Progenitor cell of endocrine pancreas (in vitro differentiated cells): ENCODE results near the gene LGMN. TPM values are rescaled to one million over a fixed set of nuclear protein-coding genes. Genes with fewer than 3 reads are reported as not detected.
A peak's percentile ranks its signal among the peaks of the same experiment; 100 is the strongest.

ENCODE experiments used
- DNase-seq: peaks from one replicate; pipeline ENCODE4 v3.0.0; 2021; ENCODE audit warnings: low spot score; ENCODE audit not compliant: unreplicated experiment
- H3K27ac Mint-ChIP-seq: 2 replicates; pipeline ENCODE4 v1.8.0; 2021; ENCODE audit warnings: mild to moderate bottlenecking, moderate library complexity, mixed read lengths
- H3K27me3 Mint-ChIP-seq: 2 replicates; pipeline ENCODE4 v1.8.0; 2021; ENCODE audit warnings: mixed read lengths
- H3K36me3 Mint-ChIP-seq: 2 replicates; pipeline ENCODE4 v1.8.0; 2022; ENCODE audit warnings: mixed read lengths; ENCODE audit not compliant: insufficient read depth
- H3K4me1 Mint-ChIP-seq: 2 replicates; pipeline ENCODE4 v1.8.0; 2021; ENCODE audit warnings: low read depth, mixed read lengths
- H3K4me3 Mint-ChIP-seq: 2 replicates; pipeline ENCODE4 v1.8.0; 2021; ENCODE audit warnings: low read depth, mild to moderate bottlenecking, moderate library complexity, mixed read lengths
- H3K9me3 Mint-ChIP-seq: 2 replicates; pipeline ENCODE4 v1.8.0; 2021; ENCODE audit warnings: low read depth, mixed read lengths
- total RNA-seq: library from RNA; stranded (reverse); gene quantifications from 2 replicates; pipeline ENCODE4 v1.2.1, GENCODE V29; 2021
- TF ChIP-seq, protein P1 (sequence below): fragments of 200-600 bp; sonication (generic); IDR thresholded peaks from one replicate; pipeline ENCODE4 v1.5.0; 2021; ENCODE audit warnings: antibody characterized with exemption, mild to moderate bottlenecking; ENCODE audit not compliant: unreplicated experiment

The LGMN gene
- total RNA-seq, 1 donor from 2014 or later: 63.3 TPM

DNA sequence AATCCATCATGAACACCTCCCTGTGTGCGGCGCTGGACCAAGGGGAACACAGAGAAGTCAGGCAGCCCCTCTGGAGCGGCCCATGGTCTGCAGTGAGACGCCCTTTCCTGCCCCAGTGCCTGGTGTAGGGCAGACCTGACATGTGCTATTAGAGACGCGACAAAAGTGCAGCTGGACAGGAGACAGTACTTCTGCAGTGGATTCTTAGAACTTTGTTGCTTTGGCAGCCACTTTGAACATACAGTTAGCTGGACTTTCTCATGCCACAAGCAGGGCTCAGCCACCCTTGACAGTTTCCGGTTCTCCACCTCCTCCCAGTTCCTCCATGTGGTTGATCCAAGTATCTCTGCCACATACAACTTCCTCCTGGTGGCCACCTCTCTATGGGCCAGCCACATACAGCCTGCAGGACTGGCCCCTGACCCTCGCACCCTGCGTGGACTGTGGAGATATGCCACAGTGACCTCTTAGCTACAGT, 45.9 kb downstream of the LGMN start:
- Mint-ChIP-seq H3K4me1 (no peaks in the 10 kb centered on the region), H3K36me3 (peaks cover 19% of the 10 kb centered on the region), H3K9me3 (no peaks in the 10 kb centered on the region), H3K4me3 (no peak overlapping the region), H3K27me3 (peaks cover 9% of the 10 kb centered on the region), H3K27ac (peak overlapping the region; percentile 46)
- no peak for DNase-seq
- TF ChIP-seq, protein P1, sequence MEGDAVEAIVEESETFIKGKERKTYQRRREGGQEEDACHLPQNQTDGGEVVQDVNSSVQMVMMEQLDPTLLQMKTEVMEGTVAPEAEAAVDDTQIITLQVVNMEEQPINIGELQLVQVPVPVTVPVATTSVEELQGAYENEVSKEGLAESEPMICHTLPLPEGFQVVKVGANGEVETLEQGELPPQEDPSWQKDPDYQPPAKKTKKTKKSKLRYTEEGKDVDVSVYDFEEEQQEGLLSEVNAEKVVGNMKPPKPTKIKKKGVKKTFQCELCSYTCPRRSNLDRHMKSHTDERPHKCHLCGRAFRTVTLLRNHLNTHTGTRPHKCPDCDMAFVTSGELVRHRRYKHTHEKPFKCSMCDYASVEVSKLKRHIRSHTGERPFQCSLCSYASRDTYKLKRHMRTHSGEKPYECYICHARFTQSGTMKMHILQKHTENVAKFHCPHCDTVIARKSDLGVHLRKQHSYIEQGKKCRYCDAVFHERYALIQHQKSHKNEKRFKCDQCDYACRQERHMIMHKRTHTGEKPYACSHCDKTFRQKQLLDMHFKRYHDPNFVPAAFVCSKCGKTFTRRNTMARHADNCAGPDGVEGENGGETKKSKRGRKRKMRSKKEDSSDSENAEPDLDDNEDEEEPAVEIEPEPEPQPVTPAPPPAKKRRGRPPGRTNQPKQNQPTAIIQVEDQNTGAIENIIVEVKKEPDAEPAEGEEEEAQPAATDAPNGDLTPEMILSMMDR: no peak

DNA sequence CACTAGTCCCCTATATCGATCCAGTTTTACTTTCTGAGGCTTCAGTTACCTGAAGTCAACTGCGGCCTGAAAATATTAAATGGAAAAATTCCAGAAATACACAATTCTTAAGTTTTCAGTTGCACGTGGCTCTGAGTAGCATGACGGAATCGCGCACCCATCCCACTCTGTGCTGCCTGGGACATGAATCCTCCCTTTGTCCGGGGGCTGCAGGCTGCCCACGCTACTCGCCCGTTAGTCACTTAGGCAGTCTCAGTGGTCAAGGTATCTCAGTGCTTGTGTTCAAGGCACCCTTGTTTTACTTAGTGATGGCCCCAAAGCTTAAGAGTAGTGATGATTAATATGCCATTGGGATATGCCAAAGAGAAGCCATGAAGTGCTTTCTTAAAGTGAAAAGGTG, 46.6 kb downstream of the LGMN start:
- no peak for DNase-seq
- H3K4me3 Mint-ChIP-seq: no peak overlapping the region
- no peak overlapping the region for H3K27ac Mint-ChIP-seq
- peaks cover 17% of the 10 kb centered on the region for H3K36me3 Mint-ChIP-seq
- H3K9me3 Mint-ChIP-seq: no peaks in the 10 kb centered on the region
- H3K4me1 Mint-ChIP-seq: no peaks in the 10 kb centered on the region
- peaks cover 13% of the 10 kb centered on the region for H3K27me3 Mint-ChIP-seq
- TF ChIP-seq, protein P1: no peak

- Mint-ChIP-seq H3K9me3 (no peaks in the 10 kb centered on the region), H3K27me3 (peaks cover 32% of the 10 kb centered on the region), H3K27ac (no peak overlapping the region), H3K36me3 (peaks cover 2% of the 10 kb centered on the region), H3K4me1 (no peaks in the 10 kb centered on the region), H3K4me3 (no peak overlapping the region)
- no peak for DNase-seq
- TF ChIP-seq, protein P1: no peak
These were observed 50.0 kb downstream of the LGMN start for GRCh38 chr14:92698393-92698792.

DNA sequence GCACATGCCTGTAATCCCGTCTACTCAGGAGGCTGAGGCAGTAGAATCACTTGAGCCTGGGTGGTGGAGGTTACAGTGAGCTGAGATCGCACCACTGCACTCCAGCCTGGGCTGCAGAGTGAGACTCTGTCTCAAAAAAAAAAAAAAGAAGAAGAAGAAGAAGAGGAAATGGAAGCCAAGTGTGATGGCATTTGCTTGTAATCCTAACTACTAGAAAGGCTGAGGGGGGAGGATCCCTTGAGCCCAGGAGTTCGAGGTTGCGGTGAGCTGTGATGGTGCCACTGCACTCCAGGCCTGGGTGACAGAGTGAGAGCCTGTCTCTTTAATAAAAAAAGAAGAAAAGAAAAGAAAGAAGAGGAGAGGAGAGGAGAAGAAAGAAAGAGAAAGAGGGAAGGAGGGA, 52.1 kb downstream of the LGMN start:
- no peak overlapping the region for H3K27ac Mint-ChIP-seq
- H3K4me3 Mint-ChIP-seq: no peak overlapping the region
- peaks cover 36% of the 10 kb centered on the region for H3K27me3 Mint-ChIP-seq
- TF ChIP-seq, protein P1: no peak
- H3K4me1 Mint-ChIP-seq: no peaks in the 10 kb centered on the region
- no peaks in the 10 kb centered on the region for H3K9me3 Mint-ChIP-seq
- no peaks in the 10 kb centered on the region for H3K36me3 Mint-ChIP-seq
- DNase-seq: no peak

DNA sequence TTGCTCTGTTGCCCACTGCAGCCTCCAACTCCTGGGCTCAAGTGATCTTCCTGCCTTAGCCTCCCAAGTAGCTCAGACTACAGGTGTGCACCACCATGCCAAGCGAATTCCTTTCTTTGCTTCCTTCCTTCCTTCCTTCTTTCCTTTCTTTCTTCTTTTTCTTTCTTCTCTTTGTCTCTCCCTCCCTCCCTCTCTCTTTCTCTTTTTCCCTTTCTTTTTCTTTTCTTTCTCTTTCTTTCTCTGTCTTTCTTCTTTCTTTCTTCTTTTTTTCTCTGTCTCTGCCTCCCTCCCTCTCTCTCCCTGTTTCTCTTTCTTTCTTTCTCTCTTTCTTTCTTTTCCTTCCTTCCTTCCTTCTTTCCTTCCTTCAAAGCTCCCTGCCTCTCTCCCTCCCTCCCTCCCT, 52.9 kb downstream of the LGMN start:
- Mint-ChIP-seq H3K4me3 (no peak overlapping the region), H3K36me3 (no peaks in the 10 kb centered on the region), H3K4me1 (no peaks in the 10 kb centered on the region), H3K9me3 (no peaks in the 10 kb centered on the region), H3K27me3 (peaks cover 36% of the 10 kb centered on the region), H3K27ac (no peak overlapping the region)
- DNase-seq: no peak
- TF ChIP-seq, protein P1: no peak
